PFSK-1 (cell line): Measurements from ENCODE around the gene RAPGEF5.

Experiments used
- FOXP2 ChIP-seq: optimal IDR thresholded peaks from 2 replicates; pipeline ENCODE3; 2011; ENCODE audit warnings: borderline replicate concordance, control low read depth, inconsistent platforms; ENCODE audit not compliant: insufficient read depth; ENCODE audit errors: extremely low read length, extremely low read depth
- POLR2AphosphoS5 ChIP-seq: IDR thresholded peaks from 2 replicates; pipeline ENCODE4 v1.6.1; 2012; ENCODE audit warnings: low read depth, mild to moderate bottlenecking, control low read depth, low read length, moderate library complexity
- SIN3A ChIP-seq: IDR thresholded peaks from 2 replicates; pipeline ENCODE4 v1.6.1; 2012; ENCODE audit warnings: mild to moderate bottlenecking, low read length, moderate library complexity, borderline replicate concordance; ENCODE audit not compliant: insufficient read depth
- TAF1 ChIP-seq: IDR thresholded peaks from 2 replicates; pipeline ENCODE4 v1.6.1; 2012; ENCODE audit warnings: low read length, control low read depth, borderline replicate concordance; ENCODE audit not compliant: insufficient read depth
- TF ChIP-seq, protein P1 (sequence below), 2 experiments: IDR thresholded peaks; 2 replicates each; pipeline versions ENCODE4 v1.6.1 to v1.8.0; 2011 to 2012; ENCODE audit warnings: low read depth in 2 of 2, low read length in 2 of 2, control low read depth in 1 of 2, inconsistent platforms in 1 of 2, mild to moderate bottlenecking in 1 of 2, moderate library complexity in 1 of 2; ENCODE audit not compliant: insufficient read depth in 1 of 2

Gene RAPGEF5

GRCh38 chr7:22325671-22326070, 31.3 kb downstream of the RAPGEF5 start:
- TF ChIP-seq, protein P1, sequence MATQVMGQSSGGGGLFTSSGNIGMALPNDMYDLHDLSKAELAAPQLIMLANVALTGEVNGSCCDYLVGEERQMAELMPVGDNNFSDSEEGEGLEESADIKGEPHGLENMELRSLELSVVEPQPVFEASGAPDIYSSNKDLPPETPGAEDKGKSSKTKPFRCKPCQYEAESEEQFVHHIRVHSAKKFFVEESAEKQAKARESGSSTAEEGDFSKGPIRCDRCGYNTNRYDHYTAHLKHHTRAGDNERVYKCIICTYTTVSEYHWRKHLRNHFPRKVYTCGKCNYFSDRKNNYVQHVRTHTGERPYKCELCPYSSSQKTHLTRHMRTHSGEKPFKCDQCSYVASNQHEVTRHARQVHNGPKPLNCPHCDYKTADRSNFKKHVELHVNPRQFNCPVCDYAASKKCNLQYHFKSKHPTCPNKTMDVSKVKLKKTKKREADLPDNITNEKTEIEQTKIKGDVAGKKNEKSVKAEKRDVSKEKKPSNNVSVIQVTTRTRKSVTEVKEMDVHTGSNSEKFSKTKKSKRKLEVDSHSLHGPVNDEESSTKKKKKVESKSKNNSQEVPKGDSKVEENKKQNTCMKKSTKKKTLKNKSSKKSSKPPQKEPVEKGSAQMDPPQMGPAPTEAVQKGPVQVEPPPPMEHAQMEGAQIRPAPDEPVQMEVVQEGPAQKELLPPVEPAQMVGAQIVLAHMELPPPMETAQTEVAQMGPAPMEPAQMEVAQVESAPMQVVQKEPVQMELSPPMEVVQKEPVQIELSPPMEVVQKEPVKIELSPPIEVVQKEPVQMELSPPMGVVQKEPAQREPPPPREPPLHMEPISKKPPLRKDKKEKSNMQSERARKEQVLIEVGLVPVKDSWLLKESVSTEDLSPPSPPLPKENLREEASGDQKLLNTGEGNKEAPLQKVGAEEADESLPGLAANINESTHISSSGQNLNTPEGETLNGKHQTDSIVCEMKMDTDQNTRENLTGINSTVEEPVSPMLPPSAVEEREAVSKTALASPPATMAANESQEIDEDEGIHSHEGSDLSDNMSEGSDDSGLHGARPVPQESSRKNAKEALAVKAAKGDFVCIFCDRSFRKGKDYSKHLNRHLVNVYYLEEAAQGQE (IDR thresholded peaks at IDR 0.05; ENCODE audit: insufficient read depth in 1 of 2, low read depth in 2 of 2, low read length in 2 of 2), result no peak
- TF ChIP-seq TAF1 (no peak), SIN3A (no peak), POLR2AphosphoS5 (no peak), FOXP2 (no peak)

GRCh38 chr7:22323714-22324113, 33.2 kb downstream of the RAPGEF5 start:
- TF ChIP-seq TAF1 (no peak), SIN3A (no peak), POLR2AphosphoS5 (no peak), FOXP2 (no peak)
- TF ChIP-seq, protein P1 (IDR thresholded peaks at IDR 0.05; ENCODE audit: insufficient read depth in 1 of 2, low read depth in 2 of 2, low read length in 2 of 2), result no peak

DNA sequence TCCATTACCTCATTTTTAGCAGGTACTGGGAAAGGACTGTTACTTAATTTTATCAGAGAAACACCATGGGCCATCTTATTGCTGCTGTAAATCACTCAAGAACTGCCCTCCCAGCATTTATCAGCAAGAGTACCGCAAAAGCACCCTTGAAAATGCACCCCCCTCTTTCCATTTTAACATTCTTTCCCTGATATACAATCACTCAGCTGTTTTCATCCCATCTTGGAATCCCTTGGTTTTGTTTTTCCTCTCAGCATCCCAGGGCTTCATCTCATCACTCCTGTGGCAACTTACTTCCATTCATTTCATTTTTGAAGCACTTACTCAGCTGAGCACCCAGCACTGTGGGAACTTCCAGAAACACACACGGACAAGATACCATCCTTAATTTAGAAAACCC, 36.5 kb downstream of the RAPGEF5 start:
- TF ChIP-seq, protein P1 (IDR thresholded peaks at IDR 0.05; ENCODE audit: insufficient read depth in 1 of 2, low read depth in 2 of 2, low read length in 2 of 2), result no peak
- TF ChIP-seq POLR2AphosphoS5 (no peak), TAF1 (no peak), SIN3A (no peak), FOXP2 (no peak)

- TF ChIP-seq, protein P1 (IDR thresholded peaks at IDR 0.05; ENCODE audit: insufficient read depth in 1 of 2, low read depth in 2 of 2, low read length in 2 of 2), result no peak
- TF ChIP-seq FOXP2, result no peak
- TF ChIP-seq SIN3A, result no peak
- TF ChIP-seq TAF1, result no peak
- no peak for TF ChIP-seq POLR2AphosphoS5
These were observed 37.2 kb downstream of the RAPGEF5 start for GRCh38 chr7:22319424-22320403.
